HG03565 (cell line): ENCODE data around the gene DGAT2L6.
"Not testable (repeated sequence)": the region's sequence is repeated elsewhere in the genome, so short reads cannot be mapped to it uniquely, and the experiment has no call there.

Experiments used
- ATAC-seq: cut with Tn5 transposase; IDR thresholded peaks from one replicate; pipeline ENCODE4 v1.9.1; 2021; ENCODE audit warnings: mild to moderate bottlenecking, moderate library complexity; ENCODE audit not compliant: unreplicated experiment

DGAT2L6 gene

GRCh38 chrX:70196961-70197720 lies 19.9 kb downstream of the DGAT2L6 start:
- ATAC-seq: peak; percentile 68

- no peak for ATAC-seq
Measured at GRCh38 chrX:70201732-70202131, 24.4 kb downstream of the DGAT2L6 start.

GRCh38 chrX:70208479-70208878 lies 31.2 kb downstream of the DGAT2L6 start:
- ATAC-seq: no peak

GRCh38 chrX:70209570-70209969 lies 32.3 kb downstream of the DGAT2L6 start:
- not testable (repeated sequence) for ATAC-seq

GRCh38 chrX:70219938-70220764 lies 42.9 kb downstream of the DGAT2L6 start:
- no peak for ATAC-seq

GRCh38 chrX:70226048-70226447 lies 48.8 kb downstream of the DGAT2L6 start:
- no peak for ATAC-seq

GRCh38 chrX:70226687-70227086 lies 49.4 kb downstream of the DGAT2L6 start:
- ATAC-seq: no peak

- ATAC-seq: no peak
Measured at GRCh38 chrX:70231666-70232065, 54.4 kb downstream of the DGAT2L6 start.

- ATAC-seq: no peak
Measured at GRCh38 chrX:70234355-70234754, 57.1 kb downstream of the DGAT2L6 start, which contains the start of gene AWAT1. Gene AWAT1, plus strand, starts transcription at chrX:70234655. Its CDS starts 41 bp downstream, at chrX:70234696.

GRCh38 chrX:70240751-70241150 lies 63.5 kb downstream of the DGAT2L6 start:
- no peak for ATAC-seq

- no peak for ATAC-seq
Measured at GRCh38 chrX:70241501-70241900, 64.2 kb downstream of the DGAT2L6 start.

GRCh38 chrX:70243601-70244000 lies 66.3 kb downstream of the DGAT2L6 start:
- not testable (repeated sequence) for ATAC-seq

GRCh38 chrX:70244881-70245280 lies 67.6 kb downstream of the DGAT2L6 start:
- ATAC-seq: no peak

GRCh38 chrX:70247252-70247651 lies 70.0 kb downstream of the DGAT2L6 start:
- ATAC-seq: no peak

- no peak for ATAC-seq
Measured at GRCh38 chrX:70252491-70252890, 75.2 kb downstream of the DGAT2L6 start.

GRCh38 chrX:70253377-70254062 lies 76.2 kb downstream of the DGAT2L6 start:
- no peak for ATAC-seq

- no peak for ATAC-seq
Measured at GRCh38 chrX:70254063-70254400, 76.7 kb downstream of the DGAT2L6 start.

GRCh38 chrX:70254909-70255308 lies 77.6 kb downstream of the DGAT2L6 start:
- no peak for ATAC-seq
